Body of pancreas (tissue), 4 donors: ENCODE measurements around the gene CRIM1. TPM values are rescaled to one million over a fixed set of nuclear protein-coding genes. Genes with fewer than 3 reads are reported as not detected.

Experiments
- ATAC-seq: fragments of 150-250 bp; one replicate; pipeline ENCODE4 v1.9.1; 2016
- DNase-seq, 4 donors: peaks; one replicate each; pipeline ENCODE4 v3.0.0-alpha.2; 2019
- H3K27ac ChIP-seq, 4 donors: fragments of 200-600 bp; sonication (generic); 1 replicate in 3 of 4; 2 replicates in 1 of 4; pipeline versions ENCODE4 v1.5.1 to v1.6.1; 2016 to 2019; ENCODE audit warnings: mild to moderate bottlenecking in 1 of 4, mixed read lengths in 1 of 4, moderate library complexity in 1 of 4
- H3K27me3 ChIP-seq, 2 donors: fragments of 200-600 bp; sonication (generic); one replicate each; pipeline ENCODE4 v1.6.0; 2016; ENCODE audit warnings: mild to moderate bottlenecking in 1 of 2
- H3K36me3 ChIP-seq, 2 donors: fragments of 200-600 bp; sonication (generic); replicated peaks in 1 of 2; 2 replicates each; pipeline ENCODE4 v1.5.1; 2016; ENCODE audit warnings: low read depth in 2 of 2; ENCODE audit not compliant: insufficient read depth in 1 of 2
- H3K4me1 ChIP-seq: fragments of 200-600 bp; sonication (generic); one replicate; pipeline ENCODE4 v1.6.0; 2016
- H3K4me3 ChIP-seq, 2 donors: fragments of 200-600 bp; sonication (generic); 1 replicate in 1 of 2; 2 replicates in 1 of 2; pipeline ENCODE4 v1.5.1; 2016 to 2019
- H3K9me3 ChIP-seq, 3 donors: fragments of 200-600 bp; sonication (generic); 1 replicate in 2 of 3; 2 replicates in 1 of 3; pipeline ENCODE4 v1.5.1; 2016
- CTCF ChIP-seq, 7 experiments: fragments of 450-650 bp in 4 of 7; fragments of 200-600 bp in 3 of 7; sonication (generic) in 3 of 7; IDR thresholded peaks; one replicate each; pipeline ENCODE4 v1.5.1; 2016 to 2019; ENCODE audit warnings: antibody characterized with exemption in 7 of 7
- POLR2A ChIP-seq, 3 donors: fragments of 450-650 bp; IDR thresholded peaks; one replicate each; pipeline ENCODE4 v1.6.1; 2016; ENCODE audit warnings: antibody characterized with exemption in 3 of 3, mild to moderate bottlenecking in 2 of 3
- WGBS, 2 donors: methylation state at CpG; one replicate each; pipeline ENCODE4 v1.1.5; 2017; 5-methylcytosine and 5-hydroxymethylcytosine counted together
- intact Hi-C: fragments of 100-400 bp; cut with DNase I; formaldehyde crosslinking; loops from one replicate; pipeline ENCODE4 v1.15.1; 2023
- total RNA-seq, 2 donors: library from RNA; depleted of rRNA; stranded (reverse); fragments of >200 nt; gene quantifications; one replicate each; pipeline ENCODE4 v1.1.0, GENCODE V29; 2016

The CRIM1 gene
- total RNA-seq, 2 donors from 2014 or later, result 41.5 to 64.6 TPM

- DNase-seq, result no peak
- H3K27me3 ChIP-seq, result no peaks in the 10 kb centered on the region
- intact Hi-C loops, result no loop called here
- no peaks in the 10 kb centered on the region for H3K9me3 ChIP-seq
- H3K36me3 ChIP-seq, result no peaks in the 10 kb centered on the region
- H3K27ac ChIP-seq, result no peak overlapping the region
- no peak for ATAC-seq
- H3K4me1 ChIP-seq, result no peaks in the 10 kb centered on the region
- H3K4me3 ChIP-seq, result no peak overlapping the region
- TF ChIP-seq POLR2A (IDR thresholded peaks at IDR 0.05), result no peak
- TF ChIP-seq CTCF (IDR thresholded peaks at IDR 0.05), result no peak
Observed at GRCh38 chr2:36534275-36534799, 178.8 kb downstream of the CRIM1 start.

DNA sequence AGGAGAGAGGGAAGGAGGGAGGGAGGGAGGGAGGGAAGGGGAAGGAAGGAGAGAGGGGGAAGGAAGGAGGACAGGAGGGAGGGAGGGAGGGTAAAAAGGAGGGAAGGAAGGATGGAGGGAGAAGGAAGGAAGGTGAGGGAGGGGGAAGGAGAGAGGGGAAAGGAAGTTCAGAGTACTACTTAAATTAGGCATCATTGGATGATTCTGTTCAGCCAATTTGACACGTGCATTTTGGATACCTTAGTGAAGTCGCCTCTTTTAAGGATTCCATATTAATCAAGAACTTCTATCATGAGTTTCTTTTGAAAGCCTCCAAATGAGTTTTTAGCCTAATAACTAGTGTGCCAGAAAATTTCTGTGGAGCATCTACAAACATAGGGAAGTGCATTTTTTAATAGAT, 179.5 kb downstream of the CRIM1 start:
- H3K9me3 ChIP-seq, result no peaks in the 10 kb centered on the region
- H3K36me3 ChIP-seq, result no peaks in the 10 kb centered on the region
- no peaks in the 10 kb centered on the region for H3K27me3 ChIP-seq
- ATAC-seq (no peak), DNase-seq (no peak)
- H3K27ac ChIP-seq, result no peak overlapping the region
- intact Hi-C loops, result no loop called here
- H3K4me1 ChIP-seq, result no peaks in the 10 kb centered on the region
- WGBS, 2 donors, result 71 to 79% methylated on average over 2 of the region's 2 CpGs
- no peak for TF ChIP-seq CTCF (IDR thresholded peaks at IDR 0.05)
- no peak for TF ChIP-seq POLR2A (IDR thresholded peaks at IDR 0.05)
- H3K4me3 ChIP-seq, result no peak overlapping the region

GRCh38 chr2:36536776-36537175, 181.2 kb downstream of the CRIM1 start:
- Histone ChIP-seq H3K27ac (no peak overlapping the region), H3K36me3 (no peaks in the 10 kb centered on the region), H3K27me3 (no peaks in the 10 kb centered on the region), H3K4me3 (no peak overlapping the region), H3K4me1 (no peaks in the 10 kb centered on the region), H3K9me3 (no peaks in the 10 kb centered on the region)
- DNase-seq, result no peak
- intact Hi-C loops, result no loop called here
- no peak for ATAC-seq
- TF ChIP-seq POLR2A (IDR thresholded peaks at IDR 0.05) (no peak), CTCF (IDR thresholded peaks at IDR 0.05) (no peak)
- 64 to 70% methylated on average over 3 of the region's 3 CpGs for WGBS, 2 donors

- H3K9me3 ChIP-seq, result no peaks in the 10 kb centered on the region
- H3K4me3 ChIP-seq, result no peak overlapping the region
- no peak overlapping the region for H3K27ac ChIP-seq
- ATAC-seq (no peak), DNase-seq (no peak)
- no peaks in the 10 kb centered on the region for H3K27me3 ChIP-seq
- no peaks in the 10 kb centered on the region for H3K36me3 ChIP-seq
- WGBS, 2 donors, result 59 to 76% methylated on average over 5 of the region's 5 CpGs
- no peaks in the 10 kb centered on the region for H3K4me1 ChIP-seq
- TF ChIP-seq CTCF (IDR thresholded peaks at IDR 0.05) (no peak), POLR2A (IDR thresholded peaks at IDR 0.05) (no peak)
- intact Hi-C loops, result no loop called here
Observed at GRCh38 chr2:36538335-36538734, 182.8 kb downstream of the CRIM1 start.

GRCh38 chr2:36539631-36540030, 184.1 kb downstream of the CRIM1 start:
- WGBS, 2 donors, result 91 to 92% methylated on average over 7 of the region's 7 CpGs
- DNase-seq (no peak), ATAC-seq (no peak)
- no peaks in the 10 kb centered on the region for H3K4me1 ChIP-seq
- H3K36me3 ChIP-seq, result no peaks in the 10 kb centered on the region
- H3K4me3 ChIP-seq, result no peak overlapping the region
- TF ChIP-seq CTCF (IDR thresholded peaks at IDR 0.05) (no peak), POLR2A (IDR thresholded peaks at IDR 0.05) (no peak)
- no peaks in the 10 kb centered on the region for H3K27me3 ChIP-seq
- no peaks in the 10 kb centered on the region for H3K9me3 ChIP-seq
- H3K27ac ChIP-seq, result no peak overlapping the region
- intact Hi-C loops, result no loop called here
